22Rv1 (cell line): ENCODE results near the gene BACH1.

Source experiments
- H3K27ac ChIP-seq: fragments of 450-650 bp; 2 replicates; pipeline ENCODE4 v1.5.1; 2017
- CTCF ChIP-seq: fragments of 450-650 bp; IDR thresholded peaks from 2 replicates; pipeline ENCODE4 v1.5.1; 2017; ENCODE audit warnings: mild to moderate bottlenecking
- ZFX ChIP-seq: fragments of 450-650 bp; IDR thresholded peaks from 2 replicates; pipeline ENCODE4 v1.6.1; 2017; ENCODE audit warnings: antibody characterized with exemption, borderline replicate concordance

BACH1 gene

GRCh38 chr21:29301691-29302090 is 3.0 kb downstream of the BACH1 start:
- no peak overlapping the region for H3K27ac ChIP-seq

GRCh38 chr21:29302359-29302875 is 3.7 kb downstream of the BACH1 start:
- TF ChIP-seq ZFX (no peak), CTCF (no peak)
- no peak overlapping the region for H3K27ac ChIP-seq

More at GRCh38 chr21:29301691-29302090, 3.0 kb downstream of the BACH1 start:
- no peak for TF ChIP-seq CTCF
- TF ChIP-seq ZFX = no peak

GRCh38 chr21:29303288-29303687 is 4.6 kb downstream of the BACH1 start:
- TF ChIP-seq ZFX (no peak), CTCF (no peak)
- no peak overlapping the region for H3K27ac ChIP-seq

GRCh38 chr21:29304597-29304996 is 5.9 kb downstream of the BACH1 start:
- H3K27ac ChIP-seq = no peak overlapping the region
- TF ChIP-seq ZFX (no peak), CTCF (no peak)

- TF ChIP-seq ZFX (no peak), CTCF (no peak)
These were observed 6.3 kb downstream of the BACH1 start for GRCh38 chr21:29305068-29305467.

GRCh38 chr21:29305561-29305960 is 6.8 kb downstream of the BACH1 start:
- H3K27ac ChIP-seq = no peak overlapping the region
- TF ChIP-seq CTCF = no peak

More at GRCh38 chr21:29305068-29305467, 6.3 kb downstream of the BACH1 start:
- H3K27ac ChIP-seq = no peak overlapping the region

GRCh38 chr21:29306920-29307319 is 8.2 kb downstream of the BACH1 start:
- H3K27ac ChIP-seq = no peak overlapping the region
- TF ChIP-seq CTCF = no peak
- TF ChIP-seq ZFX = no peak
